Right ventricle myocardium superior (tissue), 1 donor: ENCODE data around the gene UNC5C. TPM values are rescaled to one million over a fixed set of nuclear protein-coding genes. Genes with fewer than 3 reads are reported as not detected.
"Not testable (repeated sequence)": the region's sequence is repeated elsewhere in the genome, so short reads cannot be mapped to it uniquely, and the experiment has no call there.

Source experiments
- ATAC-seq: fragments of 200-7000 bp; cut with Tn5 transposase; one replicate; pipeline ENCODE4 v1.9.1; 2020; ENCODE audit warnings: mild to moderate bottlenecking; ENCODE audit not compliant: poor library complexity
- DNase-seq: peaks from one replicate; pipeline ENCODE4 v3.0.0-alpha.2; 2020
- intact Hi-C: fragments of 100-400 bp; cut with DNase I; formaldehyde crosslinking; loops from one replicate; pipeline ENCODE4 v1.11.2; 2022
- total RNA-seq: library from RNA; stranded (reverse); fragmentation: NEBNext Ultra II Directional; extraction: Animal tissue kit (Norgen Biotek cat#: 25700); gene quantifications from one replicate; pipeline ENCODE4 v1.2.1, GENCODE V29; 2021
- donor health status: DM: no; HTN: yes; CAD: no; lungs with severe emphysema.

Gene UNC5C
- total RNA-seq, 1 donor from 2014 or later = 2.0 TPM

GRCh38 chr4:95139424-95139823 is 409.3 kb downstream of the UNC5C start:
- DNase-seq, intact Hi-C loops, ATAC-seq: not testable (repeated sequence)

GRCh38 chr4:95134016-95134415 is 414.8 kb downstream of the UNC5C start:
- ATAC-seq, intact Hi-C loops, DNase-seq: not testable (repeated sequence)

- intact Hi-C loops = no loop called here
- ATAC-seq (peak; percentile 95), DNase-seq (no peak)
Measured at GRCh38 chr4:95129821-95130311, 418.9 kb downstream of the UNC5C start.

GRCh38 chr4:95129031-95129430 is 419.7 kb downstream of the UNC5C start:
- no peak for ATAC-seq
- DNase-seq = no peak
- intact Hi-C loops = no loop called here

- intact Hi-C loops = no loop called here
- DNase-seq (no peak), ATAC-seq (peak; percentile 46)
Measured at GRCh38 chr4:95124906-95125504, 423.8 kb downstream of the UNC5C start.

GRCh38 chr4:95122001-95122400 is 426.8 kb downstream of the UNC5C start:
- intact Hi-C loops = no loop called here
- ATAC-seq = no peak
- DNase-seq = no peak

- intact Hi-C loops = no loop called here
- ATAC-seq (no peak), DNase-seq (no peak)
Measured at GRCh38 chr4:95120456-95120855, 428.3 kb downstream of the UNC5C start.

- ATAC-seq (no peak), DNase-seq (no peak)
- intact Hi-C loops = no loop called here
Measured at GRCh38 chr4:95118497-95118896, 430.3 kb downstream of the UNC5C start.

- ATAC-seq (no peak), DNase-seq (no peak)
- intact Hi-C loops = no loop called here
Measured at GRCh38 chr4:95114521-95114920, 434.3 kb downstream of the UNC5C start.
